ENCODE results near the gene MCF2L2.

DNA sequence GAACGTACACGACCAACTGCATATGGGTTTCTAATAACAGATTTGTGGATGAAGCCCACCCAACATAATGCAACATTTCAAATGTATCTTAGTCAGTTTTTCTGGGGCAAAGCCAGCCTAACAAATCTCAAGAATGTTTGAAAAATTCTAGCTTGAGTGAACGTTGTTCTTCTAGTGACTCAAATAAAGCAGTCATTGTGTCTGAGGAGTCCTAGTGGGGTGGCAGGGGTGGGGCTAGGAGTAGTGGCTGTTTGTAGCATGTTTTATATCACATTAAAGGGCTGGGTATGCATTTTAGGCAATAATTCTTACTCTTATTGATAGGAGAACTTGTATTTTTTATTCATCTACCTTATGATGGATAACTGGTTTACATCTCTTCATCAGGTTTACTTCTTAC, 169.3 kb downstream of the MCF2L2 start:
- TF ChIP-seq, protein P1, sequence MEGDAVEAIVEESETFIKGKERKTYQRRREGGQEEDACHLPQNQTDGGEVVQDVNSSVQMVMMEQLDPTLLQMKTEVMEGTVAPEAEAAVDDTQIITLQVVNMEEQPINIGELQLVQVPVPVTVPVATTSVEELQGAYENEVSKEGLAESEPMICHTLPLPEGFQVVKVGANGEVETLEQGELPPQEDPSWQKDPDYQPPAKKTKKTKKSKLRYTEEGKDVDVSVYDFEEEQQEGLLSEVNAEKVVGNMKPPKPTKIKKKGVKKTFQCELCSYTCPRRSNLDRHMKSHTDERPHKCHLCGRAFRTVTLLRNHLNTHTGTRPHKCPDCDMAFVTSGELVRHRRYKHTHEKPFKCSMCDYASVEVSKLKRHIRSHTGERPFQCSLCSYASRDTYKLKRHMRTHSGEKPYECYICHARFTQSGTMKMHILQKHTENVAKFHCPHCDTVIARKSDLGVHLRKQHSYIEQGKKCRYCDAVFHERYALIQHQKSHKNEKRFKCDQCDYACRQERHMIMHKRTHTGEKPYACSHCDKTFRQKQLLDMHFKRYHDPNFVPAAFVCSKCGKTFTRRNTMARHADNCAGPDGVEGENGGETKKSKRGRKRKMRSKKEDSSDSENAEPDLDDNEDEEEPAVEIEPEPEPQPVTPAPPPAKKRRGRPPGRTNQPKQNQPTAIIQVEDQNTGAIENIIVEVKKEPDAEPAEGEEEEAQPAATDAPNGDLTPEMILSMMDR (conservative IDR thresholded peaks at IDR 0.05) = no peak
- TF ChIP-seq EZH2 (IDR thresholded peaks at IDR 0.05; ENCODE audit: low read depth) = no peak
